ENCODE measurements around the gene XPNPEP1.

XPNPEP1 gene

GRCh38 chr10:109875828-109876821 is 47.2 kb downstream of the XPNPEP1 start:
- no peak for TF ChIP-seq CTCF (IDR thresholded peaks at IDR 0.05; ENCODE audit: low read depth, low read length)
- no peak for DNase-seq
- Histone ChIP-seq H3K9me3 (no peaks in the 10 kb centered on the region), H3K27me3 (no peaks in the 10 kb centered on the region), H3K36me3 (peaks cover 8% of the 10 kb centered on the region; the same call in 1 of the 2 replicates), H3K4me3 (ENCODE audit: low read depth, low read length) (no peak overlapping the region), H3K4me1 (no peaks in the 10 kb centered on the region)

- H3K27me3 ChIP-seq = no peaks in the 10 kb centered on the region
- H3K4me1 ChIP-seq = no peaks in the 10 kb centered on the region
- no peak overlapping the region for H3K4me3 ChIP-seq (ENCODE audit: low read depth, low read length)
- DNase-seq = no peak
- TF ChIP-seq CTCF (IDR thresholded peaks at IDR 0.05; ENCODE audit: low read depth, low read length) = no peak
- H3K36me3 ChIP-seq = peaks cover 3% of the 10 kb centered on the region; the same call in 1 of the 2 replicates
- H3K9me3 ChIP-seq = no peaks in the 10 kb centered on the region
These were observed 48.2 kb downstream of the XPNPEP1 start for GRCh38 chr10:109875151-109875568.

- Histone ChIP-seq H3K4me3 (ENCODE audit: low read depth, low read length) (no peak overlapping the region), H3K36me3 (peaks cover 3% of the 10 kb centered on the region; the same call in 1 of the 2 replicates)
These were observed 51.8 kb downstream of the XPNPEP1 start for GRCh38 chr10:109871476-109871875.

GRCh38 chr10:109866995-109867635 is 56.2 kb downstream of the XPNPEP1 start:
- H3K4me1 ChIP-seq = no peaks in the 10 kb centered on the region
- no peaks in the 10 kb centered on the region for H3K9me3 ChIP-seq
- H3K36me3 ChIP-seq = peaks cover 3% of the 10 kb centered on the region
- no peak for DNase-seq
- H3K27me3 ChIP-seq = no peaks in the 10 kb centered on the region
- no peak overlapping the region for H3K4me3 ChIP-seq (ENCODE audit: low read depth, low read length)
- no peak for TF ChIP-seq CTCF (IDR thresholded peaks at IDR 0.05; ENCODE audit: low read depth, low read length)

More at GRCh38 chr10:109871476-109871875, 51.8 kb downstream of the XPNPEP1 start:
- H3K27me3 ChIP-seq = no peaks in the 10 kb centered on the region
- DNase-seq = no peak
- H3K9me3 ChIP-seq = no peaks in the 10 kb centered on the region
- no peak for TF ChIP-seq CTCF (IDR thresholded peaks at IDR 0.05; ENCODE audit: low read depth, low read length)
- no peaks in the 10 kb centered on the region for H3K4me1 ChIP-seq

GRCh38 chr10:109866168-109866994 is 56.9 kb downstream of the XPNPEP1 start:
- Histone ChIP-seq H3K9me3 (no peaks in the 10 kb centered on the region), H3K4me1 (no peaks in the 10 kb centered on the region), H3K36me3 (peaks cover 3% of the 10 kb centered on the region), H3K27me3 (no peaks in the 10 kb centered on the region), H3K4me3 (ENCODE audit: low read depth, low read length) (no peak overlapping the region)
- TF ChIP-seq CTCF (IDR thresholded peaks at IDR 0.05; ENCODE audit: low read depth, low read length) = peak; percentile 62
- DNase-seq = peak; percentile 38
